ENCODE results near the gene PTPRK.

The PTPRK gene

GRCh38 chr6:128500014-128500413 is 20.4 kb downstream of the PTPRK start:
- Histone ChIP-seq H3K9me3 (ENCODE audit: insufficient read depth, low read depth, low read length) (no peaks in the 10 kb centered on the region), H3K27me3 (ENCODE audit: insufficient read depth, low read length) (no peaks in the 10 kb centered on the region), H3K36me3 (ENCODE audit: insufficient read depth, low read length) (no peaks in the 10 kb centered on the region), H3K27ac (ENCODE audit: low read depth, low read length) (no peak overlapping the region), H3K4me1 (ENCODE audit: insufficient read depth, low read length) (peaks cover 47% of the 10 kb centered on the region), H3K9ac (ENCODE audit: low read depth, low read length) (no peak overlapping the region), H3K4me3 (ENCODE audit: low read length) (no peak overlapping the region)

GRCh38 chr6:128499079-128499731 is 21.2 kb downstream of the PTPRK start:
- WGBS, result 57% methylated on average over 1 of the region's 4 CpGs
- H3K9me3 ChIP-seq (ENCODE audit: insufficient read depth, low read depth, low read length), result no peaks in the 10 kb centered on the region
- no peaks in the 10 kb centered on the region for H3K36me3 ChIP-seq (ENCODE audit: insufficient read depth, low read length)
- H3K27me3 ChIP-seq (ENCODE audit: insufficient read depth, low read length), result no peaks in the 10 kb centered on the region
- H3K27ac ChIP-seq (ENCODE audit: low read depth, low read length), result peak overlapping the region; percentile 20
- peaks cover 52% of the 10 kb centered on the region for H3K4me1 ChIP-seq (ENCODE audit: insufficient read depth, low read length)
- H3K9ac ChIP-seq (ENCODE audit: low read depth, low read length), result no peak overlapping the region
- H3K4me3 ChIP-seq (ENCODE audit: low read length), result no peak overlapping the region

GRCh38 chr6:128498234-128498633 is 22.2 kb downstream of the PTPRK start:
- Histone ChIP-seq H3K9me3 (ENCODE audit: insufficient read depth, low read depth, low read length) (no peaks in the 10 kb centered on the region), H3K27ac (ENCODE audit: low read depth, low read length) (0 out of 2 replicates have a peak overlapping the region, but pooled peaks have one; percentile 9), H3K4me3 (ENCODE audit: low read length) (no peak overlapping the region), H3K36me3 (ENCODE audit: insufficient read depth, low read length) (no peaks in the 10 kb centered on the region), H3K4me1 (ENCODE audit: insufficient read depth, low read length) (peaks cover 59% of the 10 kb centered on the region), H3K9ac (ENCODE audit: low read depth, low read length) (no peak overlapping the region), H3K27me3 (ENCODE audit: insufficient read depth, low read length) (no peaks in the 10 kb centered on the region)
- 27% methylated on average over 2 of the region's 2 CpGs for WGBS

DNA sequence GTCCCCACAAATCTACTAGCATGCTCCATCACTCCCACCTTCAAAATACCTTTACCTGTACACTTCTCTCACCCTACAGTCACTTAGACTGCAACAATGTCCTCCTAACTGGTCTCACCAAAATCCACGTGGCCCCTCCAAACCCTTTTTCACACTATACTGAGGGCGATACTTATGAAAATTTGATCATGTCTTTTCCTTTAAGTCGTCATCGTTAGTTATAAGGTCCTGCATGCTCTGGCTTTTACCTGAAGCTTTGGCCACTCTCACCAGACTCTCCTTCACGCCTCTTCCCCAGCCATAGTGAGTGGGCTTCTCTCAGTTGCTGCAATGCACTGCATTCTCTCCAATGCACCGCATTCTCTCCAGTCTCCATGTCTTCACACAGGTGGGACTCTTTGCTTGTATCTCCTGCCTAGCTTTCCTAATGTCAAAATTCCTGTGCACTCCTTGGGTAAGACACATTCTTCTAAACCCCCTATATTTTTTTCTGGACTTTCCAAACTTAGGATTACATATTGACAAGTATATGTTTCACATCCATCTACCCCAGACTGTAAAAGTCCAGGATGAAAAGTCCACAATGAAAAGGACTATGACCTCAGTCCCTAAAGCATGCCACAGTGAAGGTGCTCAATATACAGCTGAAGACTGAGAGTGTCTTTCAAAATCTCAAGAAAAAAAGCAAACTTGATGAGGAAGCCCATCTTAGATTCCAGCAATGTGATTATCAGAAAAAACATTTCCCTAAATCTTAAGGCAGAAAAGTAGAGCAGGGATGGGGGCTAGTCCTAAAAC is 24.7 kb downstream of the PTPRK start:
- H3K27ac ChIP-seq (ENCODE audit: low read depth, low read length), result no peak overlapping the region
- no peak overlapping the region for H3K4me3 ChIP-seq (ENCODE audit: low read length)
- H3K9ac ChIP-seq (ENCODE audit: low read depth, low read length), result no peak overlapping the region
- H3K4me1 ChIP-seq (ENCODE audit: insufficient read depth, low read length), result peaks cover 75% of the 10 kb centered on the region
- H3K36me3 ChIP-seq (ENCODE audit: insufficient read depth, low read length), result no peaks in the 10 kb centered on the region
- H3K27me3 ChIP-seq (ENCODE audit: insufficient read depth, low read length), result no peaks in the 10 kb centered on the region
- no peaks in the 10 kb centered on the region for H3K9me3 ChIP-seq (ENCODE audit: insufficient read depth, low read depth, low read length)
- 91% methylated on average over 6 of the region's 6 CpGs for WGBS

GRCh38 chr6:128494440-128494839 is 26.0 kb downstream of the PTPRK start:
- 36% methylated on average over 2 of the region's 5 CpGs for WGBS
- H3K4me3 ChIP-seq (ENCODE audit: low read length), result no peak overlapping the region
- H3K27me3 ChIP-seq (ENCODE audit: insufficient read depth, low read length), result no peaks in the 10 kb centered on the region
- no peaks in the 10 kb centered on the region for H3K36me3 ChIP-seq (ENCODE audit: insufficient read depth, low read length)
- peaks cover 68% of the 10 kb centered on the region for H3K4me1 ChIP-seq (ENCODE audit: insufficient read depth, low read length)
- no peak overlapping the region for H3K27ac ChIP-seq (ENCODE audit: low read depth, low read length)
- no peak overlapping the region for H3K9ac ChIP-seq (ENCODE audit: low read depth, low read length)
- no peaks in the 10 kb centered on the region for H3K9me3 ChIP-seq (ENCODE audit: insufficient read depth, low read depth, low read length)

- no peak overlapping the region for H3K9ac ChIP-seq (ENCODE audit: low read depth, low read length)
- no peak overlapping the region for H3K27ac ChIP-seq (ENCODE audit: low read depth, low read length)
- H3K27me3 ChIP-seq (ENCODE audit: insufficient read depth, low read length), result no peaks in the 10 kb centered on the region
- 96% methylated on average over 3 of the region's 4 CpGs for WGBS
- no peaks in the 10 kb centered on the region for H3K36me3 ChIP-seq (ENCODE audit: insufficient read depth, low read length)
- no peaks in the 10 kb centered on the region for H3K9me3 ChIP-seq (ENCODE audit: insufficient read depth, low read depth, low read length)
- H3K4me3 ChIP-seq (ENCODE audit: low read length), result no peak overlapping the region
- H3K4me1 ChIP-seq (ENCODE audit: insufficient read depth, low read length), result peaks cover 62% of the 10 kb centered on the region
Observed at GRCh38 chr6:128493877-128494276, 26.5 kb downstream of the PTPRK start.

DNA sequence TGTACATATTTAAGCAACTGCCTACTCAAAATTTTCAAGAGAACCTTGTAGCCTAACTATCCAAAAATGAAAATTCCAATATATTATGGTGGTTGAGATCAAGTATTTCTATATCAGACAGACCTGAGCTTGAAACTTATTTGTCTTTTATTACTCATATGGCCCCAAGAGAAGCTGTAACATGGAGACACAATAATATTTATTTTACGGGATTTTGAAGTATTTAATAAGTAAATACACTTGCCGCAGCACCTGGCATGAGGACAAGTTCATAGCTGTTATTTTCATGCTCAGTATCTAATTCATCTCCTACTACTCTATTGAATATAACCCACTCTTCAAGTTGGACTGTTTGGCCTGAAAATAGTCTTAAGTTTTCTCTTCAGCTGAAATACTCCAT is 28.0 kb downstream of the PTPRK start:
- H3K4me3 ChIP-seq (ENCODE audit: low read length), result no peak overlapping the region
- H3K27me3 ChIP-seq (ENCODE audit: insufficient read depth, low read length), result no peaks in the 10 kb centered on the region
- no peak overlapping the region for H3K9ac ChIP-seq (ENCODE audit: low read depth, low read length)
- H3K27ac ChIP-seq (ENCODE audit: low read depth, low read length), result no peak overlapping the region
- H3K9me3 ChIP-seq (ENCODE audit: insufficient read depth, low read depth, low read length), result no peaks in the 10 kb centered on the region
- no peaks in the 10 kb centered on the region for H3K36me3 ChIP-seq (ENCODE audit: insufficient read depth, low read length)
- peaks cover 47% of the 10 kb centered on the region for H3K4me1 ChIP-seq (ENCODE audit: insufficient read depth, low read length)
- WGBS, result 77% methylated on average over 1 of the region's 2 CpGs

GRCh38 chr6:128491610-128492206 is 28.7 kb downstream of the PTPRK start:
- no peaks in the 10 kb centered on the region for H3K36me3 ChIP-seq (ENCODE audit: insufficient read depth, low read length)
- H3K9ac ChIP-seq (ENCODE audit: low read depth, low read length), result peak overlapping the region; percentile 29; the same call in 1 of the 2 replicates
- peaks cover 46% of the 10 kb centered on the region for H3K4me1 ChIP-seq (ENCODE audit: insufficient read depth, low read length)
- H3K4me3 ChIP-seq (ENCODE audit: low read length), result no peak overlapping the region
- H3K27me3 ChIP-seq (ENCODE audit: insufficient read depth, low read length), result no peaks in the 10 kb centered on the region
- peak overlapping the region; percentile 37; the same call in 1 of the 2 replicates for H3K27ac ChIP-seq (ENCODE audit: low read depth, low read length)
- H3K9me3 ChIP-seq (ENCODE audit: insufficient read depth, low read depth, low read length), result no peaks in the 10 kb centered on the region
- 91% methylated on average over 8 of the region's 8 CpGs for WGBS

DNA sequence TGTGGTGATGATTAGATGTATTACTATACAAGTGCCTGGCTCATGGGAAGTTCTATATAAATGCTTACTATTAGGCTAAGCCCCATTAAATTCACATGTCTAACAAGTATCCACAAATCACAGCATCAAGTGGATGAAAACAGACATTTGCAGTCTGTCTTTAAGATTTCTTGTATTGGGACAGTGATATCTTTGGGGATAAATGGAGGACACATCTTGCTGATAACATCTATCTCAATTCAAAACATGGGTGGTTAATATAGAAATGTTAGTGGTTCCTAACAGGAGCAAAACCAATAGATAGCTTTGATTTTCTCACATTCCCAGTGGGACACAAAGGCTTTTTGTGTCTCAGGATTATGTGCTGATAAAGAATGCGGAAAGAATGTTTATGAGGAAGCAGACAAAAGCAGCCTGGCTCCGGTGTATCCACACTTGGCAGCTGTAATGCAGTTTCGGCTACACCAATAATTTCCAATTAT is 29.3 kb downstream of the PTPRK start:
- Histone ChIP-seq H3K36me3 (ENCODE audit: insufficient read depth, low read length) (no peaks in the 10 kb centered on the region), H3K9me3 (ENCODE audit: insufficient read depth, low read depth, low read length) (no peaks in the 10 kb centered on the region), H3K27me3 (ENCODE audit: insufficient read depth, low read length) (no peaks in the 10 kb centered on the region), H3K4me1 (ENCODE audit: insufficient read depth, low read length) (peaks cover 44% of the 10 kb centered on the region), H3K27ac (ENCODE audit: low read depth, low read length) (peak overlapping the region; percentile 37; the same call in 1 of the 2 replicates), H3K9ac (ENCODE audit: low read depth, low read length) (peak overlapping the region; percentile 29; the same call in 1 of the 2 replicates), H3K4me3 (ENCODE audit: low read length) (no peak overlapping the region)
- 61% methylated on average over 2 of the region's 3 CpGs for WGBS

DNA sequence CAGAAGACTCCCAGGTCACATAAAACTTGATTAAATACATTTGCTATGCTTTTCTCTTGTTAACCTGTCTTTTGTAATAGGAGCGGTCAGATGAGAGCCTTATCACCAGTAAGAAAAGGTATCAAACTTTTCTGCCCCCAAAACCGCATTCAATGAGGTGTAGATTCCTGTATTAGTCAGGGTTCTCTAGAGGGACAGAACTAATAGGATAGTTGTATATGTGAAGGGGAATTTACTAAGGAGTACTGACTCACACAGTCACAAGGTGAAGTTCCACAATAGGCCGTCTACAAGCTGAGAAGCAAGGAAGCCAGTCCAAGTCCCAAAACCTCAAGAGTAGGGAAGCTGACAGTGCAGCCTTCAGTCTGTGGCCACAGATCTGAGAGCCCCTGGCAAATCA is 32.7 kb downstream of the PTPRK start:
- Histone ChIP-seq H3K27me3 (ENCODE audit: insufficient read depth, low read length) (no peaks in the 10 kb centered on the region), H3K4me3 (ENCODE audit: low read length) (no peak overlapping the region), H3K9me3 (ENCODE audit: insufficient read depth, low read depth, low read length) (no peaks in the 10 kb centered on the region), H3K36me3 (ENCODE audit: insufficient read depth, low read length) (no peaks in the 10 kb centered on the region), H3K9ac (ENCODE audit: low read depth, low read length) (no peak overlapping the region), H3K27ac (ENCODE audit: low read depth, low read length) (no peak overlapping the region), H3K4me1 (ENCODE audit: insufficient read depth, low read length) (peaks cover 21% of the 10 kb centered on the region)
- WGBS, result 93% methylated on average over 3 of the region's 3 CpGs

DNA sequence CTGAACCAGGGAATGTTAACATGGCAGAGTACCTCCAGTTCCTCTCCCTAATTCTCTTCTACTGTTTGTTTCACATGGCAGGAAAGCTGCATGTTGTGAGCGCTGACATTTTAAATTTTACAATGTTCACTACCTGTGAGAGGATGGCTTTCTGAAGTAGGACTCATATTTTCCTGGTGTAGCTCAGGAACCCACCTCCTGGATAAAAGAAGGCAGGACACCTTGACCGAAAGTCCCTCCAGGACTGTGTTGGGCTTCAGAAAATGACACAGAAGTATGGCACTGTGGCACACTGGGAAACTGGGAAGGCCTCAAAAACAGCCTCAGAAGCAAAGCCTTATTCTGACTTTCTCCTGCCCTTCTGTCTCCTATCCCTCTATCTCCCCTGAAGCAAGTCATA is 33.3 kb downstream of the PTPRK start:
- Histone ChIP-seq H3K4me1 (ENCODE audit: insufficient read depth, low read length) (peaks cover 26% of the 10 kb centered on the region), H3K27ac (ENCODE audit: low read depth, low read length) (no peak overlapping the region), H3K4me3 (ENCODE audit: low read length) (no peak overlapping the region), H3K27me3 (ENCODE audit: insufficient read depth, low read length) (no peaks in the 10 kb centered on the region), H3K36me3 (ENCODE audit: insufficient read depth, low read length) (no peaks in the 10 kb centered on the region), H3K9me3 (ENCODE audit: insufficient read depth, low read depth, low read length) (no peaks in the 10 kb centered on the region), H3K9ac (ENCODE audit: low read depth, low read length) (no peak overlapping the region)
- WGBS, result 88% methylated on average over 2 of the region's 2 CpGs

Data from HUES64 (cell line).